Cardiac fibroblast (primary cell): Measurements from ENCODE around the gene TTC38.
A peak's percentile ranks its signal among the peaks of the same experiment; 100 is the strongest.

ENCODE experiments used
- DNase-seq, 2 donors: peaks; one replicate each; pipeline versions ENCODE4 v3.0.0 to v3.0.0-alpha.2; 2010; ENCODE audit warnings: low read depth in 2 of 2
- H3K4me3 ChIP-seq, 2 donors: replicated peaks in 1 of 2; 1 replicate in 1 of 2; 2 replicates in 1 of 2; pipeline ENCODE4 v1.5.1; 2011; ENCODE audit warnings: low read depth in 2 of 2, low read length in 2 of 2, mild to moderate bottlenecking in 2 of 2, moderate library complexity in 1 of 2
- TF ChIP-seq, protein P1 (sequence below): IDR thresholded peaks from one replicate; pipeline ENCODE4 v1.5.1; 2011; ENCODE audit warnings: low read depth, mild to moderate bottlenecking, low read length, inconsistent platforms

The TTC38 gene

DNA sequence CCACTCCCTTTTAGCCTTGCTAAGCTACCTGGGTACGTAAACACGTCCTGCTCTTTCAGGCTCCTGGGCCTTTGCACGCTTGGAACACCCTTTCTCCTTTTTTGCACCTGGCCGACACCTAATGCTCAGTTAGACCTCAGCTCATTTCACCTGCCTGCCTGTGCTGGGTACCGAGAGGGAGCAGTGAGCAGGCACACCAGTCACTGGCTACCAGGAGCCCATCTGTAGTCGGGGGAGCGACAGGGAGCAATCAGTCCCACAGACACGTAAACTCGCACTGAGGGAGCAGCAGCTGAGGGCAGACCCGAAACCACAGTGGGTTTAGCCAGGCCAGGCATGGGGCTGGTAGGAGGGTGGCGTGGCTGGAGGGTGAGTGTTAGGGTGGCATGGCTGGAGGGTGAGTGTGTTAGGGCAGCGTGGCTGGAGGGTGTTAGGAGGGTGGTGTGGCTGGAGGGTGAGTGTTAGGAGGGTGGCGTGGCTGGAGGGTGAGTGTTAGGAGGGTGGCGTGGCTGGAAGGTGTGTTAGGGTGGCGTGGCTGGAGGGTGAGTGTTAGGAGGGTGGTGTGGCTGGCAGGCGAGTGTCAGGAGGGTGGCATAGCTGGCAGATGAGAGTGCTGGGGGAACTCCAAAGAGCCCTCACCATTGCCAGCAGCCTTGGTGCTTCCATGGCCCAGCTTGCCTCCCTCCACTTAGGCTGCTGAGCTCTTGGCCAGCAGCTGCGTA, 22.5 kb downstream of the TTC38 start:
- no peak overlapping the region for H3K4me3 ChIP-seq
- TF ChIP-seq, protein P1, sequence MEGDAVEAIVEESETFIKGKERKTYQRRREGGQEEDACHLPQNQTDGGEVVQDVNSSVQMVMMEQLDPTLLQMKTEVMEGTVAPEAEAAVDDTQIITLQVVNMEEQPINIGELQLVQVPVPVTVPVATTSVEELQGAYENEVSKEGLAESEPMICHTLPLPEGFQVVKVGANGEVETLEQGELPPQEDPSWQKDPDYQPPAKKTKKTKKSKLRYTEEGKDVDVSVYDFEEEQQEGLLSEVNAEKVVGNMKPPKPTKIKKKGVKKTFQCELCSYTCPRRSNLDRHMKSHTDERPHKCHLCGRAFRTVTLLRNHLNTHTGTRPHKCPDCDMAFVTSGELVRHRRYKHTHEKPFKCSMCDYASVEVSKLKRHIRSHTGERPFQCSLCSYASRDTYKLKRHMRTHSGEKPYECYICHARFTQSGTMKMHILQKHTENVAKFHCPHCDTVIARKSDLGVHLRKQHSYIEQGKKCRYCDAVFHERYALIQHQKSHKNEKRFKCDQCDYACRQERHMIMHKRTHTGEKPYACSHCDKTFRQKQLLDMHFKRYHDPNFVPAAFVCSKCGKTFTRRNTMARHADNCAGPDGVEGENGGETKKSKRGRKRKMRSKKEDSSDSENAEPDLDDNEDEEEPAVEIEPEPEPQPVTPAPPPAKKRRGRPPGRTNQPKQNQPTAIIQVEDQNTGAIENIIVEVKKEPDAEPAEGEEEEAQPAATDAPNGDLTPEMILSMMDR, result no peak
- DNase-seq, result no peak

DNA sequence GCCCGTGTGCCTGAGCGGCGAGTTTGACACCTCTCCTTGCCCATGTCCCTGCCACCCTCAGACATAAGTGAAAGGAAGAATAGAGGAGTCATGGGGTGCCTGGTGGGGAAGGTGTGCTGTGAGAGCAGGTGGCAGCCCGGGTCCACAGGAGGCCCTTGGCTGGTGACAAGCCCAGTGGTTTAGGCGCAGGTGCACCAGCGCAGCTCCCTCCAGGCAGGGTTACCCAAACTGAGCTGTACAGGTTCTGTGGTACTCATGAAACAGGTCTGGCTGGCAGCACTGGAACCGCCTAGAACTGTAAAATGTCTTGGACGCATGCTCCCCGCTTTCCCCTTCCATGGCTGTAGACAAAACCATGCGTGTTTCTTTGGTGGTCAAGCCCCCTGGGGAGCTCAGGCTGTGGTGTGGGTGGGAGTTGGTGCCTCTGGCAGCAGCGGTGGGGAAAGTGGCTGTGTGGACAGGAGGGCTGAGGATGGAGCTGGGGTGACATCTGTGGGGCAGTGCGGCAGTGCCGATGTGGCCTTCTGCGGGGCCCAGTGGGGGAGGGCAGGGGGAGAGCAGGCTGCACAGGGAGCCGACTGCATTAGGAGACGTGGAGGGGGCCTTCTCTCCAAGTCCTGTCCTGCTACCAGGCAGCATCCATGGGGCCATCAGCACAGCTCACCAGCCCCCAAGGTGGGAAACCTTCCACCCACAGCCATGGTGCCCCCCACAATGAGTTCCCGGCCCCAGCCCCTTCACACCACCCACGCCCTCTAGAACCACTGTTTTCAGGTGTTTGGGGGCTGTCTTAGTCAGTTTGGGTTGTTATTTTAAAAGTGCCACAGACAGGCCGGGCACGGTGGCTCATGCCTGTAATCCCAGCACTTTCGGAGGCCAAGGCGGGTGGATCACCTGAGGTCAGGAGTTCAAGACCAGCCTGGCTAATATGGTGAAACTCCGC, 23.3 kb downstream of the TTC38 start:
- H3K4me3 ChIP-seq, result no peak overlapping the region
- DNase-seq, result no peak
- TF ChIP-seq, protein P1, result no peak

- no peak overlapping the region for H3K4me3 ChIP-seq
- no peak for DNase-seq
- TF ChIP-seq, protein P1, result no peak
Measured at GRCh38 chr22:46292173-46292572, 24.4 kb downstream of the TTC38 start.

DNA sequence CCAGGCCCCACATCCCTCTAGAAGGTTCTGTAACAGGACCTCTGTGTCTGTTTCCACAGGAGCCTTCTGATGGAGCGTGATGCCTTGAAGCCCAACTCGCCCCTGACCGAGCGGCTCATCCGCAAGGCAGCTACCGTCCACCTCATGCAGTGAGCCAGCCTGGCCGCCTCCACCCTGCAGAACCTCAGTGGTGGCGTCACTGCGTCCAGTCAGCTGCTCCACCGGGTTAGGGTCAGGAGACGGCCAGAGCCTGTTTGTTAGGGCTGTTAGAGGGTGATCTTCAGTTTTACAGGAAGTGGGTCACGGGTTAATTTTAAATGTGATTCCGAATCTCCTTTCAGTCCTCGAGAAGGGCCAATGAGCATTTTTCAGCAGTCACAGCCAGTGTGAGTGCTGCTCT, 24.9 kb downstream of the TTC38 start:
- no peak for DNase-seq
- TF ChIP-seq, protein P1, result no peak
- no peak overlapping the region for H3K4me3 ChIP-seq

DNA sequence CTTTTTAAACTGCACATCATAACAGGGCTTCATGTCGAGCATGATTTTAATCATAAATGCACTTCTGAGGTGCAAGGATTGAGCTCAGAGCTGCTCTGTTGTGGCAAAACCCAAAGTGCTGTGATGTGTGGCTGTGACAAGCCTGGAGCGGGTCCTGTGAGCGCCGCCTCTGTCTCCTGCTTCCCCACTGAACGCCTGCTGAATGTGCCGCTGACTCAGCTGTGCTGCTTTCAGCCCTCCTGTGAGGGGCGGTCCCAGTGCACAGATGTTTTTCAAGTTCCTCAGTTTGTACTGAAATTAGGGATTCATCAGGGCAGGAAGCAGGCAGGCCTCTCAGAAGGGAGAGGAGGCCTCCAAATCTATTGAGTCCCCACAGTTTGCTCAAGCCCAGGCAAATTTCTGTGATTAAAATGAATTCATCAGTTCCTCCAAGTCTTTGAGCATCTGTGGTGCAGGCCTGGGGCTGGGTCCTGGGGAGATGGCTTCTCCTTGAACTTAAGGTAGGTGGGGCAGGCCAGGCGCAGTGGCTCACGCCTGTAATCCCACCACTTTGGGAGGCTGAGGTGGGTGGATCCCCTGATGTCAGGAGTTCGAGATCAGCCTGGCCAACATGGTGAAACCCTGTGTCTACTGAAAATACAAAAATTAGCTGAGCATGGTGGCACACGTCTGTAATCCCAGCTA, 25.9 kb downstream of the TTC38 start:
- peak in 1 of 2 donors; percentile 22 for DNase-seq
- TF ChIP-seq, protein P1, result no peak
- H3K4me3 ChIP-seq, result no peak overlapping the region

GRCh38 chr22:46294784-46295183, 27.0 kb downstream of the TTC38 start:
- TF ChIP-seq, protein P1, result no peak
- no peak overlapping the region for H3K4me3 ChIP-seq
- no peak for DNase-seq
